ENCODE data around the gene PHF21B. TPM values are rescaled to one million over a fixed set of nuclear protein-coding genes. Genes with fewer than 3 reads are reported as not detected.

The PHF21B gene
- total and polyA plus RNA-seq, 2 of the 8 experiments (the other 6 are each of a cell fraction or from before 2014, with no cell fraction given) = 19.3 to 68.1 TPM

DNA sequence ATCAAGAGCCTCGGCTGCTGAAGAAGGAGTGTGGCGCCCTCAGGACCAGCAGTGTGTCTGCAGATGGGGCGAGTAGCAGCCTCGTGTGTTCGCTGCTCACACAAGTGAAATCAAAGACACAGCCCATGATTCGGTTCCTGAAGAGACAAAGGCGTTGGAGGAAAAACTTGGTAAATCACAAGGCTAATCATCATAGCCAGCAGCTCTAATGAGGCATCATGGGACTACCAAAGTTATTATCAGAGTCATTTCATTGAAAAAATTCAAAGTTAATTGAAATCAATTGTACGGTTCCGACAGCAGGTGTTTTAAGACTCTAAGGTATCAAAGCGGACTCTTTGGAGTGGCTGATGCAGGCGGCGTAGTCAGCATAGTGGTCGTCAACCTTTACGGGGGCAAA is 9.5 kb downstream of the PHF21B start:
- Histone ChIP-seq H4K91ac (replicated peaks; ENCODE audit: insufficient read length, low read length) (no peak overlapping the region), H3K4me2 (ENCODE audit: insufficient read depth in 1 of 2, low read depth in 2 of 2, low read length in 2 of 2) (no peak overlapping the region), H2BK20ac (ENCODE audit: low read length) (peak overlapping the region; percentile 84; the same call in 1 of the 2 replicates), H4K8ac (ENCODE audit: extremely low read depth, insufficient read depth, low read length) (no peak overlapping the region), H2AFZ (ENCODE audit: low read length) (no peak overlapping the region), H3K9me3 (ENCODE audit: insufficient read depth in 2 of 2, low read depth in 1 of 2, low read length in 1 of 2) (no peaks in the 10 kb centered on the region), H2BK12ac (ENCODE audit: low read depth, low read length) (no peak overlapping the region), H3K18ac (ENCODE audit: extremely low read depth, low read length) (no peak overlapping the region), H4K20me1 (replicated peaks in 1 of 2; ENCODE audit: control insufficient read depth in 1 of 2, insufficient read depth in 2 of 2, low read length in 2 of 2) (peaks cover 39 to 66% of the 10 kb centered on the region in 2 experiments), H3K9ac (replicated peaks in 1 of 4; ENCODE audit: extremely low read depth in 1 of 4, low read depth in 3 of 4, low read length in 3 of 4) (no peak overlapping the region), H3K79me2 (ENCODE audit: control insufficient read depth in 1 of 2, insufficient read depth in 2 of 2, low read length in 2 of 2) (peaks cover 69 to 100% of the 10 kb centered on the region in 2 experiments), H4K5ac (ENCODE audit: insufficient read length, low read depth, low read length) (no peak overlapping the region), H3K36me3 (ENCODE audit: control insufficient read depth in 2 of 4, insufficient read depth in 4 of 4, low read length in 3 of 4) (peaks cover 13 to 82% (median 21%) of the 10 kb centered on the region in 4 experiments), H3K23ac (ENCODE audit: insufficient read length) (no peak overlapping the region), H3K27ac (ENCODE audit: low read depth, low read length) (no peak overlapping the region), H3K23me2 (ENCODE audit: low read depth, low read length) (no peaks in the 10 kb centered on the region), H3K27me3 (replicated peaks in 1 of 4; ENCODE audit: control insufficient read depth in 3 of 4, extremely low read depth in 1 of 4, insufficient read depth in 3 of 4, low read length in 3 of 4) (no peaks in the 10 kb centered on the region; a peak in 1 of 7 replicates), H2BK5ac (ENCODE audit: low read depth, low read length) (peak overlapping the region; percentile 50), H3K56ac (replicated peaks; ENCODE audit: insufficient read length, low read depth, low read length) (no peak overlapping the region), H2BK15ac (ENCODE audit: low read length) (no peak overlapping the region), H3K4ac (replicated peaks; ENCODE audit: insufficient read length, low read depth, low read length) (no peak overlapping the region), H2AK5ac (ENCODE audit: low read depth, low read length) (no peak overlapping the region), H2BK120ac (replicated peaks; ENCODE audit: low read depth, low read length) (no peak overlapping the region), H3K14ac (ENCODE audit: insufficient read length) (no peak overlapping the region), H3K4me1 (replicated peaks in 1 of 4; ENCODE audit: control insufficient read depth in 3 of 4, insufficient read depth in 4 of 4, low read length in 3 of 4) (peaks cover 7 to 35% (median 19%) of the 10 kb centered on the region in 4 experiments), H3K79me1 (ENCODE audit: low read depth, low read length) (peaks cover 32% of the 10 kb centered on the region), H3K4me3 (ENCODE audit: extremely low read depth in 1 of 4, insufficient read depth in 2 of 4, low read depth in 3 of 4, low read length in 4 of 4) (no peak overlapping the region)
- CTCF ChIA-PET (ENCODE audit: partially characterized antibody) = interaction anchor here (0.6 to 1.9 kb wide), 2 partner anchors 18 to 24 kb away, joined by 3 to 6 read pairs; no protein-coding TSS in a partner anchor
- POLR2A ChIA-PET (ENCODE audit: partially characterized antibody) = interaction anchor here (1.1 to 11.3 kb wide), 7 partner anchors 6 to 201 kb away, joined by 3 to 224 read pairs (median 15); partner anchors contain the start of gene PHF21B
- DNase-seq (ENCODE audit: low read depth in 1 of 2, low spot score in 2 of 2) (no peak), FAIRE-seq (no peak)
- WGBS, 2 experiments (ENCODE audit: extremely low coverage in 1 of 2, insufficient coverage in 1 of 2, insufficient read length in 1 of 2, insufficient replicate concordance in 2 of 2, low coverage in 1 of 2, low lambda C conversion rate in 2 of 2, missing lambda C conversion rate in 1 of 2) = 94% methylated on average over 14 of the region's 14 CpGs; no CpG with 5 or more reads in 1 of the 2 experiments
- TF ChIP-seq HDAC2 (IDR thresholded peaks at IDR 0.05; ENCODE audit: borderline replicate concordance in 1 of 2, low read depth in 2 of 2, low read length in 2 of 2) (no peak), SUZ12 (IDR thresholded peaks at IDR 0.05; ENCODE audit: low read length) (no peak)

All from H1 (cell line).